Bronchial epithelial cell (primary cell): Measurements from ENCODE around the gene PAEP. TPM values are rescaled to one million over a fixed set of nuclear protein-coding genes. Genes with fewer than 3 reads are reported as not detected.

Experiments used
- DNase-seq: peaks from one replicate; pipeline ENCODE4 v3.0.0-alpha.2; 2010; ENCODE audit warnings: low read depth
- FAIRE-seq: peaks from 2 replicates; lab custom pipeline; 2011; peaks lifted over from hg19 to GRCh38; lab: Jason Lieb, UNC
- H3K27me3 ChIP-seq: 2 replicates; pipeline ENCODE4 v1.5.1; 2011; ENCODE audit warnings: low read length; ENCODE audit not compliant: control insufficient read depth, insufficient read depth
- H3K36me3 ChIP-seq: 2 replicates; pipeline ENCODE4 v1.5.1; 2011; ENCODE audit warnings: low read length; ENCODE audit not compliant: control insufficient read depth, insufficient read depth
- H3K4me3 ChIP-seq: 2 replicates; pipeline ENCODE4 v1.5.1; 2011; ENCODE audit warnings: mild to moderate bottlenecking, low read depth, low read length, control low read depth
- total RNA-seq: library from RNA; depleted of rRNA; stranded (reverse); fragments of >200 nt; gene quantifications from 2 replicates; pipeline ENCODE4 v1.2.1, GENCODE V29; 2014
- TF ChIP-seq, protein P1 (sequence below): IDR thresholded peaks from 2 replicates; pipeline ENCODE4 v1.5.1; 2011; ENCODE audit warnings: mild to moderate bottlenecking, moderate library complexity, low read length, control low read depth, inconsistent platforms; ENCODE audit not compliant: insufficient read depth, severe bottlenecking

The PAEP gene
- total RNA-seq, 1 donor from 2014 or later = not detected

DNA sequence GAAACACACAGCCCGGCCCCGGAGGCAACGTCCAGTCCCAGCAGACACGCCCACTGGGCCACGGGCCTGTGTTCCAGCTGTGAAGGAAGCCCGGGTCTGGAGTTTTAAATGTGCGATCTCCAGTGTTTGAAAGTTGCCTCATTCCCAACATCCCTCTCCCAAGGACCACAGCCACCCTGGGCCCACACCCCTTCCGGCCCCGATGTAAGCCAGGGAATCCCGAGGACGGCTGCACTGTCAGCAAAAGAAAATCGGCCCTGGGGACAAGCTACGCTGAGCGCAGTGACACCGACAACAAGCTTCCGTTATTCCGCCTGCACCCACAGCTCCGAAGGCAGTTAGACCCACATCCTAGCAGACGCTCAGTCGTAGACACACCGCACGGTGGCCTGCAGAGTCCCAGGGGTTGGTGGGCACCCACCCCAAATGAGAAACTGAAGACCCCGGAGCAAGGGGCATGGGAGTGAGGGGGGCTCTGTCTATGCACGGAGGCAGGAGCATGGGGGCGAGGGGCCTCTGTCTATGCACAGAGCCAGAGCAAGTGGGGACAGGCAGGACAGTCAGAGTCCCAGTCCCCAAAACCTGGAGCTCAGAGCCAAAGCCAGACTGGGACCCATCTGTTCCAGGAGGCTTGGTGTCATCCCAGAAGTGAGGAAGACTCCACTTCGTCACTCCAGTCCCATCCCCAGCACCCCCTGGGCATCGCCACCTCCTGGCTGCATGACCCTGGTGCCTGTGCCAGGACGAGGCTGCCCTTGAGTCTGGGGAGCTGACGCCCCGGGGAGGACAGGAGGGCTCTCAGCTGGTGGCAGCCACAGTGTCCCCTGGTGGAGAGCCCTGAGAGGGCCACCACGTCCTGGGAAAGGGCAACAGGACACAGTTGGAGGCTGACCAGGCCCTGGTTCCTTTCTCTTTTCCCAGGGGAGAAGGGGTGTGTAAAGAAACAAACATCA is 54.4 kb downstream of the PAEP start:
- TF ChIP-seq, protein P1, sequence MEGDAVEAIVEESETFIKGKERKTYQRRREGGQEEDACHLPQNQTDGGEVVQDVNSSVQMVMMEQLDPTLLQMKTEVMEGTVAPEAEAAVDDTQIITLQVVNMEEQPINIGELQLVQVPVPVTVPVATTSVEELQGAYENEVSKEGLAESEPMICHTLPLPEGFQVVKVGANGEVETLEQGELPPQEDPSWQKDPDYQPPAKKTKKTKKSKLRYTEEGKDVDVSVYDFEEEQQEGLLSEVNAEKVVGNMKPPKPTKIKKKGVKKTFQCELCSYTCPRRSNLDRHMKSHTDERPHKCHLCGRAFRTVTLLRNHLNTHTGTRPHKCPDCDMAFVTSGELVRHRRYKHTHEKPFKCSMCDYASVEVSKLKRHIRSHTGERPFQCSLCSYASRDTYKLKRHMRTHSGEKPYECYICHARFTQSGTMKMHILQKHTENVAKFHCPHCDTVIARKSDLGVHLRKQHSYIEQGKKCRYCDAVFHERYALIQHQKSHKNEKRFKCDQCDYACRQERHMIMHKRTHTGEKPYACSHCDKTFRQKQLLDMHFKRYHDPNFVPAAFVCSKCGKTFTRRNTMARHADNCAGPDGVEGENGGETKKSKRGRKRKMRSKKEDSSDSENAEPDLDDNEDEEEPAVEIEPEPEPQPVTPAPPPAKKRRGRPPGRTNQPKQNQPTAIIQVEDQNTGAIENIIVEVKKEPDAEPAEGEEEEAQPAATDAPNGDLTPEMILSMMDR = no peak
- DNase-seq (no peak), FAIRE-seq (no peak)
- H3K27me3 ChIP-seq = peaks cover 3% of the 10 kb centered on the region
- H3K4me3 ChIP-seq = no peak overlapping the region
- H3K36me3 ChIP-seq = no peaks in the 10 kb centered on the region

Other genes with a start within 250 kb of the PAEP start
- gene PPP1R26, start 82.0 kb upstream of the PAEP start, total RNA-seq = 25.9 and 27.9 TPM in 2 replicates
- gene MRPS2, start 61.1 kb upstream of the PAEP start, total RNA-seq = 15.5 and 17.8 TPM in 2 replicates
- gene LCN1, start 40.3 kb upstream of the PAEP start, total RNA-seq = not detected in 2 replicates
- gene OBP2A, start 15.6 kb upstream of the PAEP start, total RNA-seq = not detected in 2 replicates
- not detected in 2 replicates for gene GLT6D1, start 77.8 kb downstream of the PAEP start, total RNA-seq
- not detected in 2 replicates for gene LCN9, start 101.6 kb downstream of the PAEP start, total RNA-seq
- gene SOHLH1, start 137.7 kb downstream of the PAEP start, total RNA-seq = not detected in 2 replicates
- gene KCNT1, start 140.4 kb downstream of the PAEP start, total RNA-seq = not detected in 2 replicates